HG03575 (cell line): ENCODE data around the gene ELAC1.
"Not testable (repeated sequence)": the region's sequence is repeated elsewhere in the genome, so short reads cannot be mapped to it uniquely, and the experiment has no call there.

ENCODE experiments used
- ATAC-seq: cut with Tn5 transposase; IDR thresholded peaks from one replicate; pipeline ENCODE4 v1.9.1; 2021; ENCODE audit not compliant: unreplicated experiment, insufficient number of reproducible peaks, low FRiP score; ENCODE audit errors: extremely low read depth

The ELAC1 gene

DNA sequence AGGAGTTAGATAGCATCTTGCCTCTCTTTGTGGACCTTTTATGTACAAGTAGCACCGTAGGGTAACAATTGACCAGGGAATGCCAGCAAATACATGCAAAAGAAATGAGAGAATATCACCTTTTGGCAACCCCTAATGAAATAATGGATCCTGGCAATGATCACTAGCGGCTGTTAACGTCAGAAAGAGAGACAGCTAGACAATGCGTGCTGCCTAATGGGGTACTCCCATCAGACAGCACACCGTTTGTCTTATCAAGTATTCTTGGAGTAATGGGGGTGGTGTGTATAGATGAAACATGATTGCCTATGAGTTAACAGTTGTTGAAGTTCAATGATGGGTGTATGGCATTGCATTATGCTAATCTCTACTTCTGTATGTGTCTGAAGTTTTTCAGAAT lies 1.6 kb downstream of the ELAC1 start:
- no peak for ATAC-seq

DNA sequence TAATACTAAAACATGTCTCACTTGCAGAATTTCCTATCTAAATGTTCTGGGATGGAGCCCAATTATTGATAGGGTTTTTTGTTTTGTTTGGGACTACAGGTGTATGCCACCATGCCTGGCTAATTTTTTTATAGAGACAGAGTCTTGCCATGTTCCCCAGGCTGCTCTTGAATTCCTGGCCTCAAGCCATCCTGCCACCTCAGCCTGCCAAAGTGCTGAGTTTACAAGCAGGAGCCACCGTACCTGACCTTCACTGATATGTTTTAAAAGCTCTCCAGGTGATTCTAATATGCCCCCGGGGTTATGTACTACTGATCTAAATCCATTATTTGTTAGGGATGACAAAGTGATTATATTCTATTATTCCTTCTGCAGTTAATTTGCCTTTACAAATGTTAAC lies 2.2 kb downstream of the ELAC1 start:
- no peak for ATAC-seq

DNA sequence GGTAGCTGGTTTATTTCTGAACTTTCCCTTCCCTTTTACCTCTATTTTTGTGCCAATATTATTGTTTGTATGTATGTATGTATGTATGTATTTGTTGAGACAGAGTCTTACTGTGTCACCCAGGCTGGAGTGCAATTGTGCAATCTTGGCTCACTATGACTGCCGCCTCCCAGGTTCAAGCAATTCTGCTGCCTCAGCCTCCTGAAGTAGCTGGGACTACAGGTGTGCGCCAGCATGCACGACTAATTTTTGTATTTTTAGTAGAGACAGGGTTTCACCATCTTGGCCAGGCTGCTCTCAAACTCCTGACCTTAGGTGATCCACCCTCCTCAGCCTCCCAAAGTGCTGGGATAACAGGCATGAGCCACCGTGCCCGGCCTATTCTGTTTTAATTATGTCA lies 4.6 kb downstream of the ELAC1 start:
- ATAC-seq, result not testable (repeated sequence)

DNA sequence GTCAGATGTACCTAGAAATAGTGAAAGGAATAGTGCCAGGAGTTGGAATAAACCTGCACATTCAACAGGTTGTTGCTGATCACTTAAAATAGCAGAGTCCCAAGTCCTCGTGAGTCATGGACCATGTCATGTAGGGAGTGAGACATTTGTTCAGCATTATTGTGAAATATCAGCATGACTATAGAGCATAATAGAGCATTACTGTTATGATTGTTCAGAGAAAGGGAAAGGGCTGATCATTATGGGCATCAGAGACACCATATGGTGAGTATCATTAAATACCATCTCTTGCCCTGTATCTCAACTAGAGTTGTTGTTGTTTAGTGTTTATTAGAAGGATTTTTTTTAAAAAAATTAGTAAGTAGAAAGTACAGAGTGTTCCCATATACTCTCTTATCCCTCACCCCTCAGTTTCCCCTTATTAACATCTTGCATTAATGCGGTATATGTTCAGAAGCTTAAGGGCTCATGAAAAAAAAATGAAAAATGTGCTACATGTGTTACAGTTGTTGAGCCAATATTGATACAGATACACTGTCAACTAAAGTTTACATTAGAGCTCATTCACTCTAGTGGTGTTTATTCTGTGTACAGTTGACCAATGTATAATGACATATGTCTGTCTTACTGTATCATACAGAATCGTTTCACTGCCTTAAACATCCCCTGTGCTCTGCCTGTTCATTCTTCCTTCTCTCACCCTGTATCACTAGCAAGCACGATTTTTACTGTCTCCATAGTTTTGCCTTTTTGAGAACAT lies 5.7 kb downstream of the ELAC1 start:
- ATAC-seq, result no peak

DNA sequence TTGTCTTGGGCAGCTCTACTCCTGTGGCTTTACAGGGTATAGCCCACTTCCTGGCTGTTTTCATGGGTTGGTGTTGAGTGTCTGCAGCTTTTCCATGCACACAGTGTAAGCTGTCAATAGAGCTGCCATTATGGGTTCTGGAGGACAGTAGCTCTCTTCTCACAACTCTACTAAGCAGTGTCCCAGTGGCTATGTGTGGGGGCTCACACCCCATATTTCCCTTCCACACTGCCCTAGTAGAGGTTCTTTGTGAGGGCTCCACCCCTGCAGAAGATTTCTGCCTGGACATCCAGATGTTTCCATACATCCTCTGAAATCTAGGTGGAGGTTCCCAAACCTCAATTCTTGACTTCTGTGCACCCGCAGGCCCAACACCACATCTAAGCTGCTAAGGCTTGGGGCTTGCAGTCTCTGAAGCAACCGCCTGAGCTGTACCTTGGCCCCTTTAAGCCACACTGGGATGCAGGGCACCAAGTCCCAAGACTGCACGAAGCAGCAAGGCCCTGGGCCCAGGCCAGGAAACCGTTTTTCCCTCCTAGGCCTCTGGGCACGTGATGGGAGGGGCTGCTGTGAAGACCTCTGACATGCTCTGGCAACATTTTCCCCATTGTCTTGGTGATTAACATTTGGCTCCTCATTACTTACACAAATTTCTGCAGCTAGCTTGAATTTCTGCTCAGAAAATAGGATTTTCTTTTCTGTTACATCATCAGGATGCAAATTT lies 9.4 kb downstream of the ELAC1 start:
- no peak for ATAC-seq

DNA sequence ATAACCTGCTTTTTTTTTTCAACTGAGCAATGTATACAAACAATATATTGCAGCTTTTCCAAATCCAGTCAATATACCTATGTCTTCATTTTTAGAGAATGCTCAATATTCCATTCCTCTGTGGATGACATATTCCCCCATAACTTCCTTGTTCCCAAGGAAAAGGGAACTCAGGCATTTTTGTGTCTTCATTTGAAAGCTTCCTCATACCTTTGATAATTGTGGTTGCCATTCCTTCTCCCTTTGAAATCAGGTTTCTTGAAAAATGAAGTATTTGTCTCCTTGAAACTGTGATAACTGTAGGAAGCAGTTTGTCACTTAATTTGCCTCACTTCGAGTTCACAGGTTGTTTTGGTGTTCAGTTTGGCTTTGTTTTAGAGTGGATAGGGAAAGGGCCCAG lies 13.5 kb downstream of the ELAC1 start:
- no peak for ATAC-seq

DNA sequence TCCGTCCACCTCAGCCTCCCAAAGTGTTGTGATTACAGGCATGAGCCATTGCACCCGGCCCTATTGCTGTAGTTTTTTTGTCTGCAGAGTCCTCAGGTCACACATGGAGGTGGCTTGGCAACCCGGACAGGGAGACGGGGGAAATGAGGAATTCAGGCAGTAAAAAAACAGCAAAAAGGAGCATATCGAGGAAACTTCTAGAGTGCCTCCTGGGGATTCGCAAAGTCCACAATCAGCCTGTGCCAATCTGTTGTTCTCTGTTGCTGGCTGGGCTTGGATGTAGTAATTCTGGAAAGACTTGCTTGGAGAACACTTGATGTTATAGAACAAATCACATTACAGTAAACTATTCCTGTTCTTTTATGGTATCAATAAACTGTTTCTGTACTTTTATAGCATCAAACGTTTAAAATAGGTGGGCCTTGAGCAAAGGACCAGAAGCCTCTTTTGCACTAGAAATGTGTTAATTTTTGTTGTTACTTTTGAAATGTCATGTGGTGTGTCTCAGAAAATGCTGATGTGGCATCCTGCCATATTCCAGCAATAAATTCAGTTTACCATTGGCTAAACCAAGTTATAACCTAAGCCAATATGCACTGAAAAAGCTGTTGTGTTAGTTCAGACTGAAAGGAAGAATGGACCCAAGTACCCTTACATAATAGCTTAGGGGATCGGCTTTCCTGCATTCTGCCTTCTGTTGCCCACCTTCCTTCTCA lies 14.4 kb downstream of the ELAC1 start:
- ATAC-seq, result no peak

DNA sequence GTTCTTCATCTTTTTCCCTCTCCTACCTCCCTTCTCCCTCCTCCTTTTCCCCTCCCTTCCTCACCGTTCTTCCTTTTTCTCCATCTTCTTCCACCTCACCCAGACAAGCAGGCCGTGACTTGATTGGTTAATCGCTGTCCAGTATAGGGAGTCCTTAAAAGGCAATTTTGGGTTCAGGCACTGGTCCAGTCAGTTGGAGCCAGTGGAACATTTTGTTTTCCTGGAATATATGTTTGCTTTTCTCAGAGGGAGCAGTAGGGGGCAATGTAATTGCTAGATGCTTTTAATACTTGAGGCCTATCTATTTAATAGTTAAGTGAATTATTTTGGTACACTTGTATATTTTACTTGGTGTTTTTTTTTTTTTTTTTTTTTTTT lies 15.0 kb downstream of the ELAC1 start:
- ATAC-seq, result no peak

DNA sequence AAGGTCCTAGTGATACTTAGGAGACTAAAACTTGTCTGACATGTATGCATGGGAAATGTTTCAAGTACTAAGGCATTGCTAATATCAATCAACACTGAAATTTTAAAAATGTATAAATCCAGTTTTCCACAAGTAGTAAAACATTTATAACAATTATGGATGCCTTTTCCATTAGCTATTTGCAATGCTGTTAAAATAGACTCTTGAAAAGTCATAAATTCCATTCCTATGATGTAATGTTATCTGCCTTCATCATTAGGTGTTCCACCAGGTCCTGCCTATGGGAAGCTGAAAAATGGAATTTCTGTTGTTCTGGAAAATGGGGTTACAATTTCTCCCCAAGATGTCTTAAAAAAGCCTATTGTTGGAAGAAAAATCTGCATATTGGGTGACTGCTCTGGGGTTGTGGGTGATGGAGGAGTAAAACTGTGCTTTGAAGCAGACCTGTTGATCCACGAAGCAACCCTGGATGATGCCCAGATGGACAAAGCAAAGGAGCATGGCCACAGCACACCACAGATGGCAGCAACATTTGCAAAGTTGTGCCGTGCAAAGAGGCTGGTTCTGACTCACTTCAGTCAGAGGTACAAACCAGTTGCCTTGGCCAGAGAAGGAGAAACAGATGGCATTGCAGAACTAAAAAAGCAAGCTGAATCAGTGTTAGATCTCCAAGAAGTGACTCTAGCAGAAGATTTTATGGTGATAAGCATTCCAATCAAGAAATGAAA lies 18.7 kb downstream of the ELAC1 start:
- ATAC-seq, result no peak

DNA sequence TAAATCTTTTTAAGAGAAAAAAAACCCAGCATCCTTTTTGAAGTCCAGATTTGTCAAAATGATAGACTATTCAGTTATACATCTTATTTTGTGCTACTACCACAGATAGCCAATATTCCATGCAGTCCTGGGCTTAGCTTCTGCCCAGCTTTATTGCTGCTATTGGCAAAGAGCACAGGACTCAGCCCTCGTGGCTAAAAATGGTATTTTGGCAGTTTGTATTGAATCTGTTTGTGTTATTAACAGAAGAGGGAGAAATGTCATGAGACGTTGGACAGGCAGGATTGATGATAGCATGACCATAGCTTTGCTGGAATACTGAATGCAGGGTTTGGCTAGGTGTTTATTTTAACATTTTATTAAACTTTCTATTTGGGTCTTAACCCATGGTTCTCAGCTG lies 19.4 kb downstream of the ELAC1 start:
- ATAC-seq, result no peak

DNA sequence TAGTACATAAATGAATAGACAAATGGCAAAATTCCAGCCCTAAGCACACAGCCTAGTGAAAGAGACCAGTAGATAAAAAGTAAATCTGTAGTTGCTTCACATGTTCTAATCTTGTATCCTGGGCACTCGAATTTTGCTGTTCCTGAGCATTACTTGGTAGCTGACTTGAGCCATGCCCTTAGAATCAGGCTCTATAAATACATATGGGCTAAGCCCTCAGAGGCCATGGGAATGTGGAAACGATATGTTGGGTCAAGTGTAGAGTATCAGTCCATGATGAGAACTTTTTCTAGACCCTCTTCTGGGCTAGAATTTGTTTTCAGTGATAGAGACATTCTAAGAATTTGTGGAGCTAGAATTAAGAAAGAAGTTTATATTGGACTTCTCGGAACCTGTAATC lies 21.9 kb downstream of the ELAC1 start:
- no peak for ATAC-seq

DNA sequence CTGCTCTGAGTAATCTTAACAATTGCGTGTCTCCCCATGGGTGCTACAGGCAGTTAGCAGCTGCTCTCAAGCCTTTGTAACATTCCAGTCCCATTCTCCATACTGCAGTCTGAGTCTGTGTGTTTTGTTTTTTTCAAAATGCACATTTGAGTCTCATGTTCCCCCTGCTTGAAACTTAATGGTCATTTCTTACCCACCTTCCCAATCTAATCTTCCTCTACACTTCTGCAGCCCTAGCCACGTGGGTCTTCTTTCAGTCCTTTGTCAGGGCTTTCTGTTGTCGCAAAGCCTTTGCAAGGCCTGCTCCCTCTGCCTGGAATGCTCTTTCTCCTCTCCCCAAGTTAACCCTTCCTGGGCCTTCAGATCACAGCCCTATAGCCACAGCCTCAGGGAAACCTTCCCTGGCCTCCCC lies 24.5 kb downstream of the ELAC1 start:
- ATAC-seq, result no peak

DNA sequence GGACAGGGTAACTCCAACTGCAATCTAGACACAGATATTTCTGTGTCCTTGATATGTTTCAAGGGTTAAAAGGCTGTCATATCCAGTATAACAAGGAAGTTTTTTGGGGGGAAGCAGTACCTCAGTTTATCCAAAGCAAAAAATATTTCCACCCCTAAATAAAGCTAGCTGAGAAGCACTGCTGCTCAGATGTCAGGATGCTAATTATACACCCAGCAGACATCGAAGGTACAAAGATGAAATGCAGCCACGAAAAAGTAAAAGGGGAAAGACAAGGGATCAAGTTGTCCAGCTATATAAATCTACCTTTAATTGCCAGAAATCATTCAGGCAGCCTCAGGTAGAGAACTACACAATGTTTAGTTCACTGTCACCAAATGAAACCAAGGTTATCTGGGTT lies 26.2 kb downstream of the ELAC1 start:
- ATAC-seq, result no peak

DNA sequence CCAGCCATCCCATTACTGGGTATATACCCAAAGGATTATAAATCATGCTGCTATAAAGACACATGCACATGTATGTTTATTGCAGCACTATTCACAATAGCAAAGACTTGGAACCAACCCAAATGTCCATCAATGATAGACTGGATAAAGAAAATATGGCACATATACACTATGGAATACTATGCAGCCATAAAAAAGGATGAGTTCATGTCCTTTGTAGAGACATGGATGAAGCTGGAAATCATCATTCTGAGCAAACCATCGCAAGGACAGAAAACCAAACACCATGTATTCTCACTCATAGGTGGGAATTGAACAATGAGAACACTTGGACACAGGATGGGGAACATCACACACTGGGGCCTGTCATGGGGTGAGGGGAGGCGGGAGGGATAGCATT lies 35.3 kb downstream of the ELAC1 start:
- not testable (repeated sequence) for ATAC-seq

DNA sequence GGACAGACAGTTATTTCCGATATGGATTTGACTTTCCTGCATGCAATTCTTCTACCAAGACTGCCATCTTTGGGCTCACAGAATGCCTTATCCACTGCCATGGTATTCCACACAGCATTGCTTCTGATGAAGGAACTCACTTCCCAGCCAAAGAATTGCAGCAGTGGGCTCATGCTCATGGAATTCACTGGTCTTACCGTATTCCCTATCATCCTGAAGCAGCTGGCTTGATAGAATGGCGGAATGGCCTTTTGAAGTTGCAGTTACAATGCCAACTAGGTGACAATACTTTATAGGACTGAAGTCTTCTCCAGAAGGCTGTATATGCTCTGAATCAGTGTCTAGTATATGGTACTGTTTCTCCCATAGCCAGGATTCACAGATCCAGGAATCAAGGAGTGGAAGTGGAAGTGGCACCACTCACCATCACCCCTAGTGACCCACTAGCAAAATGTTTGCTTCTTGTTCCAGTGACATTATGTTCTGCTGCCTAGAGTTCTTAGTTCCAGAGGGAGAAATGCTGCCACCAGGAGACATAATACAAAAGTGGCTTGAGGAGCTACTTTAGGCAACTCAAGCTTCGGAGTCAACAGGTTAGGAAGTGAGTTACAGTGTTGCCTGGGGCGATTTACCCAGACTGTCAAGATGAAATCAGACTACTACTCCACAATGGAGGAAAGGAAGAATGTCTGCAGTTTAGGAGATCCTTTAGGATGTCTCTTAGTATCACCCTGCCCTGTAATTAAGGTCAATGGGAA lies 38.4 kb downstream of the ELAC1 start:
- no peak for ATAC-seq

DNA sequence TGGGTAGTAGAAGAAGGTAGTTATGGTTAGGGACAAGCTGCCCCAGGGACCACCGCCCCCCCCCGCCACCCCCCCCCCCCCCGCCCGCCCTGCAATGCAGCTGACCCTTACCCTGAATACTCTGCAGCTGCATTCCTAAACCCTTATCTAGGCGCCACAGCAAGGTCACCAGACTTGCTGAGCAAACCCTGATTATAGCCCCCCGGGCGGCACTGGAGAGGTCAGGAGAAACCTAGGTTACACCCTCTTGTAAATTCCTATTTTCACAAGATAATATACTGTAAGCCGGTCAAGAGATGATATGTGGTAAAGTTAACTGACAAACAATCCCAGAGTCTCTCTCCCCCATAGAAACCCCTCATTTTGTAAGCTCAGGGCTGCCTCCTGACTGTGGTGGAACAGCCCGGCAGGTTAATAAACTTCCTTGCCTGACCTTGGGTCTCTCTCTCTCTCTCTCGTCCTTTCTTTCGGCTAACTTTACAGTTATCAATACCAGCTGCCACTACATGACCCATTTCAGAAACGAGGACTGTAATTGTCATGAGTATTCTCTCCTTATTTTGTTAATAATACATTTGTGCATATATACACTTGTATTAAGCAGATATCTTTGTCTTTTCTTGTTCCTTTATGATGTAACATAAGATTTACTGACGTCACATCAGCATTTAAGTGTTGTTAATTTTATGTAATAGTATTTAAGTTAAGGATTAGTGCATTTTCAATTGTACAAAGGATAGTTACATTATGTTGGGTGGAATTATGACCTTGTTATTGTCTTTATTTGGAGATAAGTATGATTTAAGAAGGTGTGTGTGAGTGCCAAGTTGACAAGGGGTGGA lies 39.3 kb downstream of the ELAC1 start:
- no peak for ATAC-seq

DNA sequence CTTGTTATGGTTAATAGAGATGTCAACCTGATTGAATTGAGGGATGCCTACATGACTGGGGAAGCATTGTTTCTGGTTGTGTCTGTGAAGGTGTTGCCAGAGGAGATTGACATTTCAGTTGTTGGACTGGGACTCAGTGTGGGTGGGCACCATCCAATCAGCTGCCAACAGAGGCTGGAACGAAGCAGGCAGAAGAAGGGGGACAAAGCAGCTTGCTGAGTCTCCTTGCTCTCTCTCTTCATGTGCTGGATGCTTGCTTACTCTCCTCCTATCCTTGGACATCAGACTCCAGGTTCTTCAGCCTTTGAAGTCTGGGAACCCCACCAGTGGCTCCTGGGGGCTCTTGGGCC lies 39.9 kb downstream of the ELAC1 start:
- ATAC-seq, result no peak

DNA sequence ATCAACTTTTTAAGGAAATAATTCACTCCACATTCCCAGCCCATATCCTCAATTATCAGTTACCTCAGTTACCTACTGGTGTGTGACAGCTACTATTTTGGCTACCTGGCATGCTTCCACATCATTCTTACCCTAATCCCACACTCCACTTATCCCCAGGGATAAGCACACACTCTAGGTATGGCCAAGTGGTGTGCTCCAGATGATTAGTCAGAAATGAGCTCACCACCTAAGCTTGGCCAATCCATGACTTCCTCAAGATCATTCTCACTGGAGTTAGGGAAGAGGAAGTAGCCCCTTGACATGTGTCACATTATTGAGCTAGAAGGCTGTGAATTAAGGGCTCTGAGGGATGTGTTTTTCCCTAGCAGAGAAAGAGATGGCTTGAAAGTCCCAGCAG lies 41.2 kb downstream of the ELAC1 start:
- no peak for ATAC-seq
